Pancreas (tissue), 10 donors: ENCODE measurements around the gene TRMT1. TPM values are rescaled to one million over a fixed set of nuclear protein-coding genes. Genes with fewer than 3 reads are reported as not detected.

Experiments used
- ATAC-seq, 4 donors: fragments of 200-7000 bp; cut with Tn5 transposase; one replicate each; pipeline versions ENCODE4 v1.8.0 to v1.9.1; 2020; ENCODE audit warnings: mild to moderate bottlenecking in 4 of 4, moderate library complexity in 4 of 4
- DNase-seq, 6 donors: peaks; one replicate each; pipeline ENCODE4 v3.0.0-alpha.2; 2020
- FAIRE-seq: peaks from 2 replicates; lab custom pipeline; 2012; peaks lifted over from hg19 to GRCh38; lab: Jason Lieb, UNC
- H3K27ac ChIP-seq, 4 donors: fragments of 200-600 bp; sonication (generic); 1 replicate in 3 of 4; 2 replicates in 1 of 4; pipeline versions ENCODE4 v1.5.0 to v1.8.0; 2020
- H3K27me3 ChIP-seq, 4 donors: fragments of 200-600 bp; one replicate each; pipeline ENCODE4 v1.8.0; 2021
- H3K36me3 ChIP-seq, 3 donors: fragments of 200-600 bp; sonication (generic) in 1 of 3; one replicate each; pipeline versions ENCODE4 v1.5.0 to v1.8.0; 2020 to 2021
- H3K4me1 ChIP-seq, 3 donors: fragments of 200-600 bp; one replicate each; pipeline ENCODE4 v1.8.0; 2021
- H3K4me3 ChIP-seq, 4 donors: fragments of 200-600 bp; sonication (generic) in 2 of 4; one replicate each; pipeline versions ENCODE4 v1.5.0 to v1.8.0; 2020 to 2021
- H3K9me3 ChIP-seq, 4 donors: fragments of 200-600 bp; one replicate each; pipeline ENCODE4 v1.8.0; 2021
- WGBS, 2 donors: extraction: QIAGEN DNeasy Blood & Tissue Kit; methylation state at CpG; one replicate each; pipeline ENCODE4 v1.1.7; 2013; 5-methylcytosine and 5-hydroxymethylcytosine counted together
- intact Hi-C, 3 donors: fragments of 100-400 bp; cut with DNase I; formaldehyde crosslinking; loops; one replicate each; pipeline versions ENCODE4 v1.11.1 to v1.14.2; 2022
- polyA plus RNA-seq, 2 donors: library from polyadenylated mRNA; stranded (reverse); fragments of 200-250 nt; gene quantifications; one replicate each; pipeline ENCODE4 v1.2.3, GENCODE V29; 2013
- total RNA-seq, 6 donors: library from RNA; stranded (reverse); fragmentation: NEBNext Ultra II Directional in 4 of 6; extraction: Animal tissue kit (Norgen Biotek cat#: 25700) in 4 of 6; gene quantifications; one replicate each; pipeline versions ENCODE4 v1.2.1 to v1.2.4, GENCODE V29; 2021 to 2023
- TF ChIP-seq, protein P1 (sequence below), 4 donors: fragments of 200-600 bp; sonication (generic) in 3 of 4; IDR thresholded peaks; one replicate each; pipeline versions ENCODE4 v1.5.0 to v1.8.0; 2021; ENCODE audit warnings: antibody characterized with exemption in 4 of 4
- donor health status: healthy with polysubstance abuse.
- donor health status: DM: no; HTN: no; CAD: no; lungs with moderate emphysema.
- donor health status: DM: no; HTN: no; CAD: no.
- donor health status: control.
- donor health status: control.
- donor health status: Bipolar disorder and iron deficiency.
- donor health status: DM: yes; HTN: yes; CAD: no.
- donor health status: DM: no; HTN: no; CAD: no.
- donor health status: DM: no; HTN: no; CAD: no.
- donor health status: DM: yes; HTN: yes; CAD: no.

TRMT1 gene
- total and polyA plus RNA-seq, 8 donors = 12.7 to 108 (median 22.1) TPM

DNA sequence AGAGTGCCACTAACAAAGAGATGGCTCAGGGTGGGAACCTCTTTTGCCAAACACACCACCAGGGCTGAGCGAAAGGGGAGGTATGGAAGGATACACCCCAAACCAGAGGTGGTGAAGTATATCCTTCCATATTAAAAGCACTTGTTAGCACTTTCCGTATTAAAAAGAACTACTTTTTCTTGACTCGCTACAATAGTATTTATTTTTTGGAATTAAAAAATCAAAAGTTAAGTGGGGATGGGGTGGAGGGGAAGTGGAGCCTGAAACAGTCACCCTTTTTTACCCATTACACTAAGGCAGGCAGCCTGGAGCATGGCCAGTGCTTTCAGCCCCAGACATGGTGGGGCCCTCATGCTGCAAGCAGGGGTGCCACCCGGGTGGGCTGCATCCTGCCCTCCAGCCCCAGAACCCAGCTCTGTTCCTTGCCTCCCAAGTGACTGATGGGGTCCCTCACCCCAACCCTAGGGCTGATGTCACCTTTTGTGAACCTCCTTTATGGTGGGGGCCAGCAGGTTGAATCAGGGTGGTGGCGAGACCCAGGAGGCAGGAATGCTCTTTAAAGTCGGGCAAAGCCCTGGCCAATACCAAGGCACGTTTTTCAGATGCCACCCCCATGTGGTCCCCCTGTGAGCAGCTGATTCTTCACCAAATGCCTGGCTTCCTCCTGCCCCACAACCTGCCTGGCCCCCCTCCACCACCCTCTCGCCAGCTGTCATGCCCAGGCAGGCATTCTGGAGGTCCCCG lies 44.9 kb downstream of the TRMT1 start:
- 68 to 71% methylated on average over 9 of the region's 9 CpGs for WGBS, 2 donors
- Histone ChIP-seq H3K4me3 (no peak overlapping the region), H3K4me1 (peaks cover 14 to 20% (median 14%) of the 10 kb centered on the region in 3 donors), H3K27ac (no peak overlapping the region), H3K9me3 (no peaks in the 10 kb centered on the region), H3K36me3 (peaks cover 0 to 7% (median 0%) of the 10 kb centered on the region in 3 donors), H3K27me3 (no peaks in the 10 kb centered on the region)
- intact Hi-C loops = no loop called here
- no peak for FAIRE-seq
- no peak for DNase-seq
- no peak for ATAC-seq
- TF ChIP-seq, protein P1, sequence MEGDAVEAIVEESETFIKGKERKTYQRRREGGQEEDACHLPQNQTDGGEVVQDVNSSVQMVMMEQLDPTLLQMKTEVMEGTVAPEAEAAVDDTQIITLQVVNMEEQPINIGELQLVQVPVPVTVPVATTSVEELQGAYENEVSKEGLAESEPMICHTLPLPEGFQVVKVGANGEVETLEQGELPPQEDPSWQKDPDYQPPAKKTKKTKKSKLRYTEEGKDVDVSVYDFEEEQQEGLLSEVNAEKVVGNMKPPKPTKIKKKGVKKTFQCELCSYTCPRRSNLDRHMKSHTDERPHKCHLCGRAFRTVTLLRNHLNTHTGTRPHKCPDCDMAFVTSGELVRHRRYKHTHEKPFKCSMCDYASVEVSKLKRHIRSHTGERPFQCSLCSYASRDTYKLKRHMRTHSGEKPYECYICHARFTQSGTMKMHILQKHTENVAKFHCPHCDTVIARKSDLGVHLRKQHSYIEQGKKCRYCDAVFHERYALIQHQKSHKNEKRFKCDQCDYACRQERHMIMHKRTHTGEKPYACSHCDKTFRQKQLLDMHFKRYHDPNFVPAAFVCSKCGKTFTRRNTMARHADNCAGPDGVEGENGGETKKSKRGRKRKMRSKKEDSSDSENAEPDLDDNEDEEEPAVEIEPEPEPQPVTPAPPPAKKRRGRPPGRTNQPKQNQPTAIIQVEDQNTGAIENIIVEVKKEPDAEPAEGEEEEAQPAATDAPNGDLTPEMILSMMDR (IDR thresholded peaks at IDR 0.05) = no peak

DNA sequence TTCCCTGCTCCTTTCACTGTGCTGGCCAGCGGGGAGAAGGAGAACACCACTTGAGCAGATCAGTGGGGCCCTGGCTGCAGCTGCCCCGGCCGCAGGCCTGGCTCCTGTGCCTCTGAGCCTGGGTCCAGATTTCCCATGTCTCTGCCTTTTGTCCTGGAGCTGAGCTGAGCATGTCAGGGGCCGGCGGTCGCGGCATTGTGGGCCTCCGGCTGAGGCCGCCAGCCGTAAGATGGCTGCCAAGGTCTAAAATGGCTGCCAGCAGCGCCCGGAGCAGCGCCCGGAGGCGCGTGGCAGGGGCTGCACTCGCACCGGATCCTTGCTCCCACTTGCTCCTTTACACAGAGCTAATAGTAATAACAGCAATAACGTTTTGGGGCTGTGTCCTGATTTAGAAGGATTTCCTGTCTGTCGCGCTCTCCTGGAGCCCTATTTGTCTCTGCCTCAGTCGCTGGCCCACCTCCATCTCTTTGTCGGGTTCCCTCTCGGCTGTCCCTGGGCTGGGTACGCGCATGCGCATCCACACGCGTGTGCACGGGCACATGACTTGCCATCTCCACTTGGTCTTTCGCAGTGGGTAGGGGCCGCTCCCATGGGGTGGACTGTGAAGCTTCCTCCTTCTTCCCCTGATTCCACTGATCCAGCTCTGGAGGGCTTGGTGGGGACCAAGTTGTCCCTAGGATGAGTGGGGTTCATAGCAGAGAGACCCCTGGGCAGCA lies 46.0 kb downstream of the TRMT1 start:
- Histone ChIP-seq H3K4me1 (peaks cover 14 to 20% (median 14%) of the 10 kb centered on the region in 3 donors), H3K4me3 (no peak overlapping the region), H3K27me3 (no peaks in the 10 kb centered on the region), H3K36me3 (peaks cover 0 to 7% (median 0%) of the 10 kb centered on the region in 3 donors), H3K27ac (no peak overlapping the region), H3K9me3 (no peaks in the 10 kb centered on the region)
- FAIRE-seq (no peak), ATAC-seq (no peak), DNase-seq (peak in 1 of 6 donors; percentile 53)
- WGBS, 2 donors = 92% methylated on average over 32 of the region's 32 CpGs
- intact Hi-C loops = no loop called here
- TF ChIP-seq, protein P1 (IDR thresholded peaks at IDR 0.05) = no peak

DNA sequence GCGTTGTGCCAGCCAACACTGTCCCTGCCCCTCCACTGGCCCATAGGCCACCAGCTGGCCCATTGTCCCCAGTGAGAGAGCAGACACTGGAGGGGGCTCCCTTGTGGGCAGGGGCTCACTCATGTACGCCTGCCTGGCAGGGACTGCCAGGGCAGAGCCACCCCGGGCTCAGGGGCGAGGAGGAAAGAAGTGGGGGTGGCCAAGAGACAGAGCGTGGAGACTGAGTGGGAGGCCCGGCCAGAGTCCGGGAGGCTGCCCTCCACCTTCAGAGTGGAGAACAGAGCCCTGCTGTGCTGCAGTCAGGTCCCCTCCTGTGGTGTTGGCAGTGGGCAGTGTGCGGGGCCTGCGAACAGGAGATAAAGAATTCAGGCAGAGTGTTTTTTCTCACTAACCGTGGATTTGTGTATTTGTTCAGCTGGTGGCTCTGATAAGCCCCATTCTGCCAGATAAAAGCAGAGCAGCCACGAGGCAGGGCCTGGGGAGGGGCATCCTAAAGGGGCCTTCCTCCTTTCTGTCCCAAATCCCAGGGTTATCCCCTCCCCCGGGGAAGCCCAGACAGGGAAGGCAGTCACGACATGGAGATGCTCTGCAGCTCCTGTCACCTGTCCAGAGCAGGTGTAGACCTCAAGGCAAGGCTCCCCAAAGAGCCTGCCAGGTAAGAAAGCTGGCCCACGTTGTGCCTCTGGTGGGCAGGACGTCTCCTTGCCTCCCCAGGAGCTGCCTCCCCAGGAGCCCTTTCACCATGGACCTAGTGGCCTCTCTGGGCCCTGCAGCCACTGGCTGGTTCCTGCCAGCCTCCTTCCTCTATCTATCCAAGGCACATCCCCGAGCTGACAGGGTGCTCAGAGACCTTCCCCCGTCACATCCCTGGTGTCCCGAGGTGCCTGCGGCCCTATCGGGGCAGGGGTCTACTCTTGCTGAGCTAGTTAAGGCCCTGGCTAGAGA lies 46.9 kb downstream of the TRMT1 start:
- FAIRE-seq = no peak
- Histone ChIP-seq H3K4me3 (no peak overlapping the region), H3K4me1 (peaks cover 14 to 20% (median 14%) of the 10 kb centered on the region in 3 donors), H3K36me3 (peaks cover 0 to 7% (median 0%) of the 10 kb centered on the region in 3 donors), H3K27me3 (no peaks in the 10 kb centered on the region), H3K27ac (no peak overlapping the region), H3K9me3 (no peaks in the 10 kb centered on the region)
- TF ChIP-seq, protein P1 (IDR thresholded peaks at IDR 0.05) = no peak
- intact Hi-C loops = loop anchor here in 1 of 3 donors (10.0 kb wide), 1 partner anchor 85 kb away; no protein-coding TSS in a partner anchor
- peak in 2 of 6 donors; percentile 25 to 57 for DNase-seq
- whole genome bisulfite sequencing, 2 donors = 27 to 31% methylated on average over 19 to 20 of the region's 20 CpGs
- peak; percentile 25 to 67 (median 61) for ATAC-seq

DNA sequence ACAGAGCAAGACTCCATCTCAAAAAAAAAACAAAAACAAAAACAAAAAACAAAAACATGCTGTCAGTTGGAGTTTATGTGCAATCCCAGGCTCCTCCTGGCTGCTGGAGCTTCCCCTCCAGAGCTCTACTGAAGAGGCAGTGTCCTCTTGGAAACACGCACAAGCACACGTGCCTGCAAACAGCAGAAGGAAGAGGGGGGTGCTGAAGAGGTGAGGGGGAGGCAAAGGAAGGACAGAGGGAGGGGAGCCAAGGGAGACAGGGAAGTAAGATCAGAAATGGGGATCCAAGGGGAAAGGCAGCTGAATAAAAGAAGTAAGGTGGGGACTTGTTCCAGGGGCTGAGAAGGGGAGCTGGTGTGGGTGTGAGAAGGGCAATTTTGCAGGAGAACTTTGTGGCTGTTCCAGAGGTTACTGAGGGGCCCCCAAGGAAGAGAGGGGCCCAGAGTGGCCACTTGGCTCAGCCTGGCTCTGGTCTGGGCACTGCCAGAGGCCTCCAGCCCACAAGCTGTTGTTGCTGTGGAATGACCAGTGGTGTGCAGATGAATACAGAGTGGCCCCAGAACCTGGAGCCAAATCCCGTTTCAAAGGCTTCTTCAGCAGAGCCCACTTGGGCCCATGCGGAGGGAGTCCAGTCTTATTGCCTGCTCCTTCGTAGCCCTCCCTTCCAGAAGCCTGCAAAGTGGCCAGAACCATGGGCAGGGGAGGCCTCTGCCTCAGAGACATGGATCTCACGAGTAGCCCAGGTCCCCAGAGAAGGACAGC lies 48.3 kb downstream of the TRMT1 start:
- intact Hi-C loops = loop anchor here in 1 of 3 donors (10.0 kb wide), 1 partner anchor 83 kb away; no protein-coding TSS in a partner anchor
- no peak for FAIRE-seq
- H3K4me3 ChIP-seq = no peak overlapping the region
- H3K27ac ChIP-seq = peak overlapping the region in 1 of 4 donors; percentile 4
- H3K4me1 ChIP-seq = peaks cover 14 to 20% (median 14%) of the 10 kb centered on the region in 3 donors
- no peak for DNase-seq
- WGBS, 2 donors = 67 to 75% methylated on average over 6 of the region's 6 CpGs
- TF ChIP-seq, protein P1 (IDR thresholded peaks at IDR 0.05) = no peak
- H3K36me3 ChIP-seq = no peaks in the 10 kb centered on the region
- H3K27me3 ChIP-seq = no peaks in the 10 kb centered on the region
- no peaks in the 10 kb centered on the region for H3K9me3 ChIP-seq
- ATAC-seq = no peak
